Measurements from ENCODE around the gene NVL.

NVL gene

GRCh38 chr1:224298346-224299330 lies 31.3 kb downstream of the NVL start:
- in situ Hi-C loops (cut with MboI; ENCODE audit: low pct_unique_long_range_greater_than_20kb, low sequenced_read_pairs): no loop called here
- DNase-seq: no peak

GRCh38 chr1:224294775-224295174 lies 35.2 kb downstream of the NVL start:
- no peak for DNase-seq
- in situ Hi-C loops (cut with MboI; ENCODE audit: low pct_unique_long_range_greater_than_20kb, low sequenced_read_pairs): no loop called here

- in situ Hi-C loops (cut with MboI; ENCODE audit: low pct_unique_long_range_greater_than_20kb, low sequenced_read_pairs): no loop called here
- no peak for DNase-seq
These were observed 37.6 kb downstream of the NVL start for GRCh38 chr1:224292419-224292818.

GRCh38 chr1:224289396-224289795 lies 40.6 kb downstream of the NVL start:
- in situ Hi-C loops (cut with MboI; ENCODE audit: low pct_unique_long_range_greater_than_20kb, low sequenced_read_pairs): no loop called here

GRCh38 chr1:224287714-224288113 lies 42.3 kb downstream of the NVL start:
- no peak for DNase-seq
- in situ Hi-C loops (cut with MboI; ENCODE audit: low pct_unique_long_range_greater_than_20kb, low sequenced_read_pairs): no loop called here

More at GRCh38 chr1:224289396-224289795, 40.6 kb downstream of the NVL start:
- DNase-seq: no peak

- DNase-seq: no peak
- in situ Hi-C loops (cut with MboI; ENCODE audit: low pct_unique_long_range_greater_than_20kb, low sequenced_read_pairs): no loop called here
These were observed 47.8 kb downstream of the NVL start for GRCh38 chr1:224282140-224282539.

- in situ Hi-C loops (cut with MboI; ENCODE audit: low pct_unique_long_range_greater_than_20kb, low sequenced_read_pairs): no loop called here
These were observed 53.0 kb downstream of the NVL start for GRCh38 chr1:224276771-224277487.

GRCh38 chr1:224274970-224275626 lies 54.9 kb downstream of the NVL start:
- in situ Hi-C loops (cut with MboI; ENCODE audit: low pct_unique_long_range_greater_than_20kb, low sequenced_read_pairs): no loop called here
- no peak for DNase-seq

More at GRCh38 chr1:224276771-224277487, 53.0 kb downstream of the NVL start:
- DNase-seq: no peak

GRCh38 chr1:224273641-224274040 lies 56.3 kb downstream of the NVL start:
- in situ Hi-C loops (cut with MboI; ENCODE audit: low pct_unique_long_range_greater_than_20kb, low sequenced_read_pairs): no loop called here

GRCh38 chr1:224271106-224271505 lies 58.9 kb downstream of the NVL start:
- in situ Hi-C loops (cut with MboI; ENCODE audit: low pct_unique_long_range_greater_than_20kb, low sequenced_read_pairs): no loop called here
- no peak for DNase-seq

More at GRCh38 chr1:224273641-224274040, 56.3 kb downstream of the NVL start:
- no peak for DNase-seq

- no peak for DNase-seq
- in situ Hi-C loops (cut with MboI; ENCODE audit: low pct_unique_long_range_greater_than_20kb, low sequenced_read_pairs): no loop called here
These were observed 62.0 kb downstream of the NVL start for GRCh38 chr1:224267925-224268324.

GRCh38 chr1:224266915-224267856 lies 62.8 kb downstream of the NVL start:
- in situ Hi-C loops (cut with MboI; ENCODE audit: low pct_unique_long_range_greater_than_20kb, low sequenced_read_pairs): no loop called here
- no peak for DNase-seq

- DNase-seq: no peak
- in situ Hi-C loops (cut with MboI; ENCODE audit: low pct_unique_long_range_greater_than_20kb, low sequenced_read_pairs): no loop called here
These were observed 63.7 kb downstream of the NVL start for GRCh38 chr1:224266105-224266914.

- in situ Hi-C loops (cut with MboI; ENCODE audit: low pct_unique_long_range_greater_than_20kb, low sequenced_read_pairs): no loop called here
- DNase-seq: no peak
These were observed 65.7 kb downstream of the NVL start for GRCh38 chr1:224264321-224264720.

- in situ Hi-C loops (cut with MboI; ENCODE audit: low pct_unique_long_range_greater_than_20kb, low sequenced_read_pairs): no loop called here
- peak; percentile 33 for DNase-seq
These were observed 67.5 kb downstream of the NVL start for GRCh38 chr1:224262373-224263054.

GRCh38 chr1:224259986-224260385 lies 70.0 kb downstream of the NVL start:
- in situ Hi-C loops (cut with MboI; ENCODE audit: low pct_unique_long_range_greater_than_20kb, low sequenced_read_pairs): no loop called here
- no peak for DNase-seq

GRCh38 chr1:224258351-224258750 lies 71.6 kb downstream of the NVL start:
- in situ Hi-C loops (cut with MboI; ENCODE audit: low pct_unique_long_range_greater_than_20kb, low sequenced_read_pairs): no loop called here

More at GRCh38 chr1:224258351-224258750, 71.6 kb downstream of the NVL start:
- DNase-seq: no peak
